ENCODE measurements around the gene ACTRT2. TPM values are rescaled to one million over a fixed set of nuclear protein-coding genes. Genes with fewer than 3 reads are reported as not detected.

Gene ACTRT2
- total RNA-seq, 1 experiment from 2014 or later, result not detected

DNA sequence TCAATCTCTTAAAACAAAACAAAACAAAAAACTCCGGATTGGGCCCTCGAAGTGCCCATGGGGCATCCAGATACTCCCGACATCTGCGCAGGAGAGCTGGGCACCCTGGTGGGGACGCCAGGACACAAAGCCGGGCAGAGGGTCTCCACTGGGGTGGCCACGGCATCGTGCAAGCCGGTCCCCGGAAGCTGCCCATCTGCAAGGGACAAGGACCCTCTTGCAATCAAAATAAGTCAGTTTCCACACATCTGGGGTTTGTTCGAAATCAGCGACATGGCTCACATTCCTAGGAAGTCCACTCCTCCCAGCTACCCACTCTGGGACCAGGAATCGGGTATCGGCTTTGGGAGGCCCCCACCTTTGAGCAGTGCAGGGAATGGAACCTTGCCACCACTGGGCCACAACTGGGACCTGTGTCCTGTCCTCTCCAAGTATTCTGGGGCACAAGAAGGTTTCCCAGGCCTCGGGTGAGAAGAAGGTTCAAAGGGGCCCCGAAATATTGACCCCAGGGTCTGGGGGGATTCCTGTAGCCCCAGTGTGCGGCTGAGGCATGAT, 43.1 kb downstream of the ACTRT2 start:
- BruUV-seq (replicated peaks), result no TSS peak
- Mint-ChIP-seq H3K4me1 (ENCODE audit: low read depth, unreplicated experiment) (no peaks in the 10 kb centered on the region), H3K27me3 (ENCODE audit: unreplicated experiment) (peaks cover 50% of the 10 kb centered on the region)

DNA sequence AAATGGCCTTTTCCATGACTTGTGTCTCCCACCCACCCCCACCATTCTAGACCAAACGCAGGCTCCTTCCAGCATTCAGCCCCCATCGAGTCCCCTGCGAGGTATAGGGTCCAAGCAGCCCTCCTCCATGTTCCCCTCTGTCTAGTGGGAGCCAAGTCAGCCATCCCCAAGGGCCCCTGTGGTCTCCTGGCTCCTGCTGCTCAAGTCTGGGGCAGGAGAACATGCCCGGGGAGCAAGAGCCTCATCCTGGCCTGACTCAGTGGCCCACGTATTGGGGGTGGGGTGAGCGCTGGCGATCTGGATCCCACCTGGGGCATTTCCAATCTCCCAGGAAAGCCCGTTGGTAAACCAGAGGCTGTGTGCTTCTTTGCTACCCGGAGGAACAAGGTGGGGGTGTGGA, 43.6 kb downstream of the ACTRT2 start:
- CTCF ChIA-PET, result no interaction called here
- H3K4me1 Mint-ChIP-seq (ENCODE audit: low read depth, unreplicated experiment), result no peaks in the 10 kb centered on the region
- no peak overlapping the region for H3K27ac Mint-ChIP-seq (ENCODE audit: unreplicated experiment)
- H3K36me3 Mint-ChIP-seq (ENCODE audit: insufficient read depth, unreplicated experiment), result peaks cover 16% of the 10 kb centered on the region
- no peak for DNase-seq
- TF ChIP-seq, protein P1, sequence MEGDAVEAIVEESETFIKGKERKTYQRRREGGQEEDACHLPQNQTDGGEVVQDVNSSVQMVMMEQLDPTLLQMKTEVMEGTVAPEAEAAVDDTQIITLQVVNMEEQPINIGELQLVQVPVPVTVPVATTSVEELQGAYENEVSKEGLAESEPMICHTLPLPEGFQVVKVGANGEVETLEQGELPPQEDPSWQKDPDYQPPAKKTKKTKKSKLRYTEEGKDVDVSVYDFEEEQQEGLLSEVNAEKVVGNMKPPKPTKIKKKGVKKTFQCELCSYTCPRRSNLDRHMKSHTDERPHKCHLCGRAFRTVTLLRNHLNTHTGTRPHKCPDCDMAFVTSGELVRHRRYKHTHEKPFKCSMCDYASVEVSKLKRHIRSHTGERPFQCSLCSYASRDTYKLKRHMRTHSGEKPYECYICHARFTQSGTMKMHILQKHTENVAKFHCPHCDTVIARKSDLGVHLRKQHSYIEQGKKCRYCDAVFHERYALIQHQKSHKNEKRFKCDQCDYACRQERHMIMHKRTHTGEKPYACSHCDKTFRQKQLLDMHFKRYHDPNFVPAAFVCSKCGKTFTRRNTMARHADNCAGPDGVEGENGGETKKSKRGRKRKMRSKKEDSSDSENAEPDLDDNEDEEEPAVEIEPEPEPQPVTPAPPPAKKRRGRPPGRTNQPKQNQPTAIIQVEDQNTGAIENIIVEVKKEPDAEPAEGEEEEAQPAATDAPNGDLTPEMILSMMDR (IDR thresholded peaks at IDR 0.05; ENCODE audit: unreplicated experiment), result no peak
- no TSS peak for BruUV-seq (replicated peaks)
- H3K27me3 Mint-ChIP-seq (ENCODE audit: unreplicated experiment), result peaks cover 48% of the 10 kb centered on the region
- intact Hi-C loops (cut with micrococcal nuclease; ENCODE audit: unreplicated experiment), result no loop called here
- no peak overlapping the region for H3K4me3 Mint-ChIP-seq (ENCODE audit: low read depth, unreplicated experiment)
- H3K9me3 Mint-ChIP-seq (ENCODE audit: low read depth, unreplicated experiment), result no peaks in the 10 kb centered on the region

More for the DNA sequence above, 43.1 kb downstream of the ACTRT2 start:
- Mint-ChIP-seq H3K4me3 (ENCODE audit: low read depth, unreplicated experiment) (no peak overlapping the region), H3K36me3 (ENCODE audit: insufficient read depth, unreplicated experiment) (peaks cover 11% of the 10 kb centered on the region), H3K9me3 (ENCODE audit: low read depth, unreplicated experiment) (no peaks in the 10 kb centered on the region), H3K27ac (ENCODE audit: unreplicated experiment) (no peak overlapping the region)
- no peak for DNase-seq
- intact Hi-C loops (cut with micrococcal nuclease; ENCODE audit: unreplicated experiment), result no loop called here
- CTCF ChIA-PET, result no interaction called here
- TF ChIP-seq, protein P1 (IDR thresholded peaks at IDR 0.05; ENCODE audit: unreplicated experiment), result no peak

DNA sequence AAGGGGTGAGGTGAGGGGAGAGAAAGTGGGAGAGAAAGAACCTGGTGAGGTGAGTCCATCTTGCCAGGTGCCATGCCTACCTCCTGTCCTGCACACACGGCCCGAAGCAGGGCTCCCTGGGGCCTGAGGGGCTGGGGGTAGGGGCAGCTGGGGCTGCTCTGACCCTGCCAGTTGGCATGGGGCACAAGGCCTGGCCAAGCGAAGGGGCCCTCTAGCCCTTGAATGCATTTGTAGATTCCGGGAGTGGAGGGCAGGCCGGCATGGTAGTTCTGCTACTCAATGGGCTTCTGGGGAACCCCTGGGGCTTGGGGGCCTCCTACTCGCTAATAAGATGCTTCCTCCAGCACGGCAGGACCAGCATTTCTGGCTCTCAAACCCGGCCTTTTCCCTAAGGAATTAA, 44.1 kb downstream of the ACTRT2 start:
- TF ChIP-seq, protein P1 (IDR thresholded peaks at IDR 0.05; ENCODE audit: unreplicated experiment), result no peak
- H3K9me3 Mint-ChIP-seq (ENCODE audit: low read depth, unreplicated experiment), result no peaks in the 10 kb centered on the region
- CTCF ChIA-PET, result no interaction called here
- intact Hi-C loops (cut with micrococcal nuclease; ENCODE audit: unreplicated experiment), result no loop called here
- H3K27ac Mint-ChIP-seq (ENCODE audit: unreplicated experiment), result no peak overlapping the region
- H3K4me3 Mint-ChIP-seq (ENCODE audit: low read depth, unreplicated experiment), result no peak overlapping the region
- BruUV-seq (replicated peaks), result no TSS peak
- peaks cover 44% of the 10 kb centered on the region for H3K27me3 Mint-ChIP-seq (ENCODE audit: unreplicated experiment)
- no peak for DNase-seq
- H3K36me3 Mint-ChIP-seq (ENCODE audit: insufficient read depth, unreplicated experiment), result peaks cover 16% of the 10 kb centered on the region
- no peaks in the 10 kb centered on the region for H3K4me1 Mint-ChIP-seq (ENCODE audit: low read depth, unreplicated experiment)

DNA sequence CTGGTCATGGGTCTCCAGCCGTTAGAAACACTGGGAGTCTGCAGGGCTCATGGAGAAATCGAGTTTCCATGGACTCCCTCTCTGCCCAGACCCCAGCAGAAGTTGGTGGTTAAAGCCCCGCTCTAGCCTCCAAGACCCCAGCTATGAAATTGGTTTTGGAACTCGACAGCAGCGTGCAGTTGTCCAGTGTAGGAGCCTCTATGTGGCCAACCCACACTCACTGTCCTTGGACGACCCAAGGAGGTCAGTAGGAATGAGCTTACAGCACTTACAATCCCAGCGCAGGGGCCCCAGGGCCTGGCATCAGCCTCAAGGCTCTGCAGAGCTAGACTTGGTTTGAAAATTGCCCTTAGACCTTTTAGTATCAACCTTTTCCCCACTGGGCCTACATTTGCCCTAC, 44.5 kb downstream of the ACTRT2 start:
- BruUV-seq (replicated peaks), result no TSS peak
- H3K36me3 Mint-ChIP-seq (ENCODE audit: insufficient read depth, unreplicated experiment), result peaks cover 16% of the 10 kb centered on the region
- no peaks in the 10 kb centered on the region for H3K9me3 Mint-ChIP-seq (ENCODE audit: low read depth, unreplicated experiment)
- intact Hi-C loops (cut with micrococcal nuclease; ENCODE audit: unreplicated experiment), result no loop called here
- CTCF ChIA-PET, result interaction anchor here (0.6 kb wide), 1 partner anchor 146 kb away, joined by 3 read pairs; no protein-coding TSS in a partner anchor
- TF ChIP-seq, protein P1 (IDR thresholded peaks at IDR 0.05; ENCODE audit: unreplicated experiment), result no peak
- no peaks in the 10 kb centered on the region for H3K4me1 Mint-ChIP-seq (ENCODE audit: low read depth, unreplicated experiment)
- H3K27ac Mint-ChIP-seq (ENCODE audit: unreplicated experiment), result no peak overlapping the region
- H3K27me3 Mint-ChIP-seq (ENCODE audit: unreplicated experiment), result peaks cover 40% of the 10 kb centered on the region
- no peak for DNase-seq
- no peak overlapping the region for H3K4me3 Mint-ChIP-seq (ENCODE audit: low read depth, unreplicated experiment)

Data from Calu3 (cell line).